HEK293 (cell line): ENCODE data around the gene REST.
"Not testable (repeated sequence)": the region's sequence is repeated elsewhere in the genome, so short reads cannot be mapped to it uniquely, and the experiment has no call there.

Experiments used
- CTCF ChIA-PET: fragments of 350-600 bp; formaldehyde crosslinking; extraction: SDS; loops from one replicate; lab custom pipeline; 2021; ENCODE audit warnings: antibody characterized with exemption; lab: Yijun Ruan, JAX
- POLR2A ChIA-PET: fragments of 300-600 bp; formaldehyde crosslinking; extraction: SDS; loops from one replicate; lab custom pipeline; 2020; ENCODE audit warnings: antibody characterized with exemption, inconsistent platforms; lab: Yijun Ruan, JAX
- H3K27ac ChIP-seq: fragments of 200-500 bp; sonication (Bioruptor generic); 2 replicates; pipeline ENCODE4 v1.5.1; 2014; ENCODE audit warnings: low read depth, low read length, control low read depth, inconsistent platforms; ENCODE audit errors: extremely low read depth
- H3K36me3 ChIP-seq, 2 experiments: fragments of 200-500 bp in 1 of 2; sonication (Bioruptor generic) in 1 of 2; 1 replicate in 1 of 2; 2 replicates in 1 of 2; pipeline ENCODE4 v1.5.1; 2014 to 2017; ENCODE audit warnings: inconsistent platforms in 2 of 2, low read length in 2 of 2; ENCODE audit not compliant: control insufficient read depth in 2 of 2, insufficient read depth in 1 of 2
- H3K4me1 ChIP-seq: fragments of 200-500 bp; sonication (Bioruptor generic); 2 replicates; pipeline ENCODE4 v1.5.1; 2014; ENCODE audit warnings: mild to moderate bottlenecking, low read length, inconsistent platforms; ENCODE audit not compliant: control insufficient read depth, insufficient read depth
- H3K4me3 ChIP-seq: 2 replicates; pipeline ENCODE4 v1.5.1; 2011; ENCODE audit warnings: low read depth, mild to moderate bottlenecking, control low read depth, low read length, moderate library complexity
- H3K9me3 ChIP-seq: fragments of 200-500 bp; sonication (Bioruptor generic); 2 replicates; pipeline ENCODE4 v1.5.1; 2014; ENCODE audit warnings: low read depth, low read length, inconsistent platforms; ENCODE audit not compliant: control insufficient read depth, insufficient read depth
- BCL11A ChIP-seq: fragments of 450-650 bp; formaldehyde crosslinking; IDR thresholded peaks from 2 replicates; pipeline ENCODE4 v1.5.1; 2016; ENCODE audit warnings: low read depth, missing biosample characterization, missing genetic modification characterization
- ZBTB1 ChIP-seq: fragments of 450-650 bp; formaldehyde crosslinking; IDR thresholded peaks from 2 replicates; pipeline ENCODE4 v1.5.1; 2016; ENCODE audit warnings: missing biosample characterization, missing genetic modification characterization
- ZBTB20 ChIP-seq: fragments of 450-650 bp; formaldehyde crosslinking; IDR thresholded peaks from 2 replicates; pipeline ENCODE4 v1.5.1; 2016; ENCODE audit warnings: missing biosample characterization, missing genetic modification characterization
- ZEB2 ChIP-seq: fragments of 450-650 bp; formaldehyde crosslinking; IDR thresholded peaks from 2 replicates; pipeline ENCODE4 v1.5.1; 2016; ENCODE audit warnings: missing biosample characterization, missing genetic modification characterization
- ZNF132 ChIP-seq: fragments of 450-650 bp; formaldehyde crosslinking; IDR thresholded peaks from 2 replicates; pipeline ENCODE4 v1.5.1; 2017; ENCODE audit warnings: missing biosample characterization, missing genetic modification characterization, borderline replicate concordance
- ZNF16 ChIP-seq: fragments of 450-650 bp; formaldehyde crosslinking; IDR thresholded peaks from 2 replicates; pipeline ENCODE4 v1.5.1; 2016; ENCODE audit warnings: low read depth, missing biosample characterization, missing genetic modification characterization
- ZNF169 ChIP-seq: fragments of 450-650 bp; formaldehyde crosslinking; IDR thresholded peaks from 2 replicates; pipeline ENCODE4 v1.5.1; 2016; ENCODE audit warnings: missing biosample characterization, missing genetic modification characterization
- ZNF202 ChIP-seq: fragments of 450-650 bp; formaldehyde crosslinking; IDR thresholded peaks from 2 replicates; pipeline ENCODE4 v1.5.1; 2016; ENCODE audit warnings: missing biosample characterization, missing genetic modification characterization, borderline replicate concordance
- ZNF211 ChIP-seq: fragments of 450-650 bp; formaldehyde crosslinking; IDR thresholded peaks from 2 replicates; pipeline ENCODE4 v1.5.1; 2016; ENCODE audit warnings: low read depth, missing biosample characterization, missing genetic modification characterization
- ZNF24 ChIP-seq: fragments of 450-650 bp; formaldehyde crosslinking; IDR thresholded peaks from 2 replicates; pipeline ENCODE4 v1.5.1; 2016; ENCODE audit warnings: missing biosample characterization, missing genetic modification characterization
- ZNF248 ChIP-seq: fragments of 450-650 bp; formaldehyde crosslinking; IDR thresholded peaks from 2 replicates; pipeline ENCODE4 v1.5.1; 2017; ENCODE audit warnings: missing biosample characterization, missing genetic modification characterization
- ZNF266 ChIP-seq: fragments of 450-650 bp; formaldehyde crosslinking; IDR thresholded peaks from 2 replicates; pipeline ENCODE4 v1.5.1; 2016; ENCODE audit warnings: missing biosample characterization, missing genetic modification characterization, low read depth
- ZNF274 ChIP-seq, 2 experiments: fragments of 200-500 bp in 1 of 2; fragments of 450-650 bp in 1 of 2; sonication (Bioruptor generic) in 1 of 2; formaldehyde crosslinking in 1 of 2; IDR thresholded peaks; 2 replicates each; pipeline versions ENCODE4 v1.5.1 to v1.6.1; 2014 to 2016; ENCODE audit warnings: borderline replicate concordance in 1 of 2, inconsistent platforms in 1 of 2, low read length in 1 of 2, missing biosample characterization in 1 of 2, missing genetic modification characterization in 1 of 2
- ZNF341 ChIP-seq: fragments of 450-650 bp; formaldehyde crosslinking; IDR thresholded peaks from 2 replicates; pipeline ENCODE4; 2016; ENCODE audit warnings: low read depth, missing biosample characterization, missing genetic modification characterization
- ZNF354C ChIP-seq: fragments of 450-650 bp; formaldehyde crosslinking; IDR thresholded peaks from 2 replicates; pipeline ENCODE4 v1.5.1; 2016; ENCODE audit warnings: missing biosample characterization, missing genetic modification characterization, low read depth, borderline replicate concordance
- ZNF366 ChIP-seq: fragments of 450-650 bp; formaldehyde crosslinking; conservative IDR thresholded peaks from 2 replicates; pipeline ENCODE4 v1.5.1; 2016; ENCODE audit warnings: missing biosample characterization, missing genetic modification characterization
- ZNF391 ChIP-seq: fragments of 450-650 bp; formaldehyde crosslinking; IDR thresholded peaks from 2 replicates; pipeline ENCODE4 v1.5.1; 2016; ENCODE audit warnings: low read depth, missing biosample characterization, missing genetic modification characterization, borderline replicate concordance
- ZNF394 ChIP-seq: fragments of 450-650 bp; formaldehyde crosslinking; IDR thresholded peaks from 2 replicates; pipeline ENCODE4 v1.5.1; 2016; ENCODE audit warnings: missing biosample characterization, missing genetic modification characterization, mild to moderate bottlenecking, moderate library complexity, borderline replicate concordance
- ZNF426 ChIP-seq: fragments of 450-650 bp; formaldehyde crosslinking; IDR thresholded peaks from 2 replicates; pipeline ENCODE4 v1.5.1; 2017; ENCODE audit warnings: missing biosample characterization, missing genetic modification characterization, mild to moderate bottlenecking, inconsistent platforms, moderate library complexity
- ZNF501 ChIP-seq: fragments of 450-650 bp; formaldehyde crosslinking; IDR thresholded peaks from 2 replicates; pipeline ENCODE4 v1.5.1; 2016; ENCODE audit warnings: missing biosample characterization, missing genetic modification characterization
- ZNF521 ChIP-seq: fragments of 450-650 bp; formaldehyde crosslinking; IDR thresholded peaks from 2 replicates; pipeline ENCODE4 v1.5.1; 2017; ENCODE audit warnings: missing biosample characterization, mild to moderate bottlenecking, missing genetic modification characterization
- ZNF561 ChIP-seq: fragments of 450-650 bp; IDR thresholded peaks from 2 replicates; pipeline ENCODE4 v1.5.1; 2018; ENCODE audit warnings: missing biosample characterization, missing genetic modification characterization, borderline replicate concordance
- ZNF600 ChIP-seq: fragments of 450-650 bp; formaldehyde crosslinking; IDR thresholded peaks from 2 replicates; pipeline ENCODE4 v1.5.1; 2016; ENCODE audit warnings: missing biosample characterization, missing genetic modification characterization
- ZNF701 ChIP-seq: fragments of 450-650 bp; formaldehyde crosslinking; IDR thresholded peaks from 2 replicates; pipeline ENCODE4 v1.5.1; 2016; ENCODE audit warnings: missing biosample characterization, missing genetic modification characterization
- ZNF707 ChIP-seq: fragments of 450-650 bp; formaldehyde crosslinking; IDR thresholded peaks from 2 replicates; pipeline ENCODE4 v1.5.1; 2016; ENCODE audit warnings: missing biosample characterization, missing genetic modification characterization
- ZNF791 ChIP-seq: fragments of 450-650 bp; formaldehyde crosslinking; IDR thresholded peaks from 2 replicates; pipeline ENCODE4 v1.5.1; 2016; ENCODE audit warnings: missing biosample characterization, missing genetic modification characterization
- ZNF792 ChIP-seq: fragments of 450-650 bp; formaldehyde crosslinking; IDR thresholded peaks from 2 replicates; pipeline ENCODE4 v1.5.1; 2016; ENCODE audit warnings: missing biosample characterization, missing genetic modification characterization
- ZNF843 ChIP-seq: fragments of 450-650 bp; formaldehyde crosslinking; IDR thresholded peaks from 2 replicates; pipeline ENCODE4 v1.5.1; 2016; ENCODE audit warnings: missing biosample characterization, missing genetic modification characterization
- ZSCAN23 ChIP-seq: fragments of 450-650 bp; formaldehyde crosslinking; IDR thresholded peaks from 2 replicates; pipeline ENCODE4 v1.5.1; 2016; ENCODE audit warnings: missing biosample characterization, missing genetic modification characterization
- TF ChIP-seq, protein P1 (sequence below): fragments of 450-650 bp; formaldehyde crosslinking; IDR thresholded peaks from 2 replicates; pipeline ENCODE4 v1.5.1; 2016; ENCODE audit warnings: missing biosample characterization, missing genetic modification characterization, borderline replicate concordance

The REST gene

DNA sequence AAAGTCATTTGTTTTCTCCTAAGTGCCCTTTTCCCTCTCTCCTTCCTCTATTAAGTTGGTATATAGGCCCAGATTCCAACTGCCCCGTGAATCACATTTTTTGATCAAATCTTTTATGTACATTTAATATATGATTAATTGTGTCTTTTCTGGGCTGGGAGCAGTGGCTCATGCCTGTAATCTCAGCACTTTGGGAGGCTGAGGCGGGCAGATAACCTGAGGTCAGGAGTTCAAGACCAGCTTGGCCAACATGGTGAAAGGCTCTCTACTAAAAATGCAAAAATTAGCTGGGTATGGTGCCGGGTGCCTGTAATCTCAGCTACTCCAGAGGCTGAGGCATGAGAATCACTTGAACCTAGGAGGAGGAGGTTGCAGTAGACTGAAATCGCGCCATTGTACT is 7.5 kb upstream of the REST start:
- CTCF ChIA-PET, H3K36me3 ChIP-seq, H3K4me3 ChIP-seq, POLR2A ChIA-PET, H3K27ac ChIP-seq, H3K4me1 ChIP-seq, H3K9me3 ChIP-seq: not testable (repeated sequence)

DNA sequence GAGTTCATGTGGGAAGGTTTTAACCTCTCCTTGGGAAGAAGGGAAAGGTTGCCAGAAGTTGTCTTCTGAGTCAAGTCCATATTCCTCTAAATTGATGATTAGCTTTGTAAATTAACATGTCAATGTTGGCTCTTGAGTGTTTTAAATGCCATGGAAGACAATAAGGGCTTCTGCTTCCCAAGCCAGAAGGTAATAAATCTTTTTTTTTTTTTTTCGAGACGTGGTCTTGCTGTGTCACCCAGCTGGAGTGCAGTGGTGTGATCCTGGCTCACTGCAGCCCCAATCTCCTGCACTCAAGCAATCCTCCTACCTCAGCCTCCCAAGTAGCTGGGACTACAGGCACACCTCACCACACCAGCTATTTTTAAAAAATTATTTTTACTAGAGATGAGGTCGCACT is 5.0 kb upstream of the REST start:
- no peak overlapping the region for H3K27ac ChIP-seq
- no peaks in the 10 kb centered on the region for H3K36me3 ChIP-seq
- TF ChIP-seq BCL11A (tag by site-specific recombination) (no peak), ZNF169 (tag by site-specific recombination) (no peak), ZNF274 (IDR thresholded peaks at IDR 0.05; ENCODE audit: low read length) (no peak), ZNF274 (tag by site-specific recombination; IDR thresholded peaks at IDR 0.05; ENCODE audit: borderline replicate concordance) (no peak), ZNF266 (tag by site-specific recombination) (no peak), ZEB2 (tag by site-specific recombination) (no peak), ZNF366 (tag by site-specific recombination) (no peak), ZNF248 (tag by site-specific recombination) (no peak), ZNF792 (tag by site-specific recombination) (no peak), ZNF791 (tag by site-specific recombination) (no peak), ZNF561 (tag by site-specific recombination) (no peak), ZNF354C (tag by site-specific recombination) (no peak), ZNF701 (no peak), ZNF391 (tag by site-specific recombination) (no peak), ZNF426 (tag by site-specific recombination) (no peak), ZBTB1 (tag by site-specific recombination) (no peak), ZNF843 (tag by site-specific recombination) (no peak)
- ChIA-PET CTCF (no interaction called here), POLR2A (no interaction called here)
- no peaks in the 10 kb centered on the region for H3K4me1 ChIP-seq
- H3K9me3 ChIP-seq = no peaks in the 10 kb centered on the region
- H3K4me3 ChIP-seq = no peak overlapping the region

DNA sequence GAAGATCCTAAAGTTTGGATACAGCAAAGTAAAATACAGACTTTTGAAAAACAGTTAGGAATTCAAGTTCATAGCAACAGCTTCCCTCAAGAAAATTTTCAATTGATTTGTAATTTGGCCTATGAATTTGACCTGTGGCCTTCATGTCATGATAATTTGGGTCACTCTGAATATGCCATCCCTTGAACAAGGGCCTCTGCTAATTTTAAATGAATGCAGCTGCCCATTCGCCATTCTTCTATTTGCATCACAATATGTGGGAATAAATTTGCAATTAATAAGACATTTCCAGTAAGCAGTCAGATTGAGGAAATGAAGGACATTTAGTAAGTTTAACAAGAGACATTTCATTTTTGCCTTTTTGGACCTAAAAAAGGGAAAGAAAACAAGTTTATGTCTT is 1.9 kb upstream of the REST start:
- no peaks in the 10 kb centered on the region for H3K36me3 ChIP-seq
- no peaks in the 10 kb centered on the region for H3K4me1 ChIP-seq
- TF ChIP-seq ZBTB1 (tag by site-specific recombination) = no peak
- no peak for TF ChIP-seq ZNF132 (tag by site-specific recombination)
- no peak for TF ChIP-seq ZBTB20 (tag by site-specific recombination)
- TF ChIP-seq ZNF202 = no peak
- no peak for TF ChIP-seq ZNF16 (tag by site-specific recombination)
- TF ChIP-seq ZNF707 (tag by site-specific recombination) = no peak
- TF ChIP-seq ZNF600 = no peak
- no peak for TF ChIP-seq ZSCAN23
- TF ChIP-seq ZNF394 (tag by site-specific recombination) = no peak
- TF ChIP-seq ZNF521 (tag by site-specific recombination) = no peak
- TF ChIP-seq ZNF24 = no peak
- TF ChIP-seq ZNF211 (tag by site-specific recombination) = no peak
- no peak for TF ChIP-seq ZNF501 (tag by site-specific recombination)
- TF ChIP-seq ZNF341 (tag by site-specific recombination) = no peak
- TF ChIP-seq, protein P1, sequence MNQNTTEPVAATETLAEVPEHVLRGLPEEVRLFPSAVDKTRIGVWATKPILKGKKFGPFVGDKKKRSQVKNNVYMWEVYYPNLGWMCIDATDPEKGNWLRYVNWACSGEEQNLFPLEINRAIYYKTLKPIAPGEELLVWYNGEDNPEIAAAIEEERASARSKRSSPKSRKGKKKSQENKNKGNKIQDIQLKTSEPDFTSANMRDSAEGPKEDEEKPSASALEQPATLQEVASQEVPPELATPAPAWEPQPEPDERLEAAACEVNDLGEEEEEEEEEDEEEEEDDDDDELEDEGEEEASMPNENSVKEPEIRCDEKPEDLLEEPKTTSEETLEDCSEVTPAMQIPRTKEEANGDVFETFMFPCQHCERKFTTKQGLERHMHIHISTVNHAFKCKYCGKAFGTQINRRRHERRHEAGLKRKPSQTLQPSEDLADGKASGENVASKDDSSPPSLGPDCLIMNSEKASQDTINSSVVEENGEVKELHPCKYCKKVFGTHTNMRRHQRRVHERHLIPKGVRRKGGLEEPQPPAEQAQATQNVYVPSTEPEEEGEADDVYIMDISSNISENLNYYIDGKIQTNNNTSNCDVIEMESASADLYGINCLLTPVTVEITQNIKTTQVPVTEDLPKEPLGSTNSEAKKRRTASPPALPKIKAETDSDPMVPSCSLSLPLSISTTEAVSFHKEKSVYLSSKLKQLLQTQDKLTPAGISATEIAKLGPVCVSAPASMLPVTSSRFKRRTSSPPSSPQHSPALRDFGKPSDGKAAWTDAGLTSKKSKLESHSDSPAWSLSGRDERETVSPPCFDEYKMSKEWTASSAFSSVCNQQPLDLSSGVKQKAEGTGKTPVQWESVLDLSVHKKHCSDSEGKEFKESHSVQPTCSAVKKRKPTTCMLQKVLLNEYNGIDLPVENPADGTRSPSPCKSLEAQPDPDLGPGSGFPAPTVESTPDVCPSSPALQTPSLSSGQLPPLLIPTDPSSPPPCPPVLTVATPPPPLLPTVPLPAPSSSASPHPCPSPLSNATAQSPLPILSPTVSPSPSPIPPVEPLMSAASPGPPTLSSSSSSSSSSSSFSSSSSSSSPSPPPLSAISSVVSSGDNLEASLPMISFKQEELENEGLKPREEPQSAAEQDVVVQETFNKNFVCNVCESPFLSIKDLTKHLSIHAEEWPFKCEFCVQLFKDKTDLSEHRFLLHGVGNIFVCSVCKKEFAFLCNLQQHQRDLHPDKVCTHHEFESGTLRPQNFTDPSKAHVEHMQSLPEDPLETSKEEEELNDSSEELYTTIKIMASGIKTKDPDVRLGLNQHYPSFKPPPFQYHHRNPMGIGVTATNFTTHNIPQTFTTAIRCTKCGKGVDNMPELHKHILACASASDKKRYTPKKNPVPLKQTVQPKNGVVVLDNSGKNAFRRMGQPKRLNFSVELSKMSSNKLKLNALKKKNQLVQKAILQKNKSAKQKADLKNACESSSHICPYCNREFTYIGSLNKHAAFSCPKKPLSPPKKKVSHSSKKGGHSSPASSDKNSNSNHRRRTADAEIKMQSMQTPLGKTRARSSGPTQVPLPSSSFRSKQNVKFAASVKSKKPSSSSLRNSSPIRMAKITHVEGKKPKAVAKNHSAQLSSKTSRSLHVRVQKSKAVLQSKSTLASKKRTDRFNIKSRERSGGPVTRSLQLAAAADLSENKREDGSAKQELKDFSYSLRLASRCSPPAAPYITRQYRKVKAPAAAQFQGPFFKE (tag by site-specific recombination) = no peak
- CTCF ChIA-PET = no interaction called here
- H3K4me3 ChIP-seq = no peak overlapping the region
- no peaks in the 10 kb centered on the region for H3K9me3 ChIP-seq
- POLR2A ChIA-PET = no interaction called here
- H3K27ac ChIP-seq = no peak overlapping the region
